T-helper 17 cell (primary cell): ENCODE data around the gene PPM1H. TPM values are rescaled to one million over a fixed set of nuclear protein-coding genes. Genes with fewer than 3 reads are reported as not detected.

Experiments
- ATAC-seq: fragments of 150-1000 bp; cut with Tn5 transposase; 2 replicates; pipeline ENCODE4 v1.10.0; 2021; ENCODE audit warnings: mild to moderate bottlenecking, moderate library complexity
- DNase-seq, 3 donors: peaks; one replicate each; pipeline versions ENCODE4 v3.0.0 to v3.0.0-alpha.2; 2020 to 2021
- H3K9me3 ChIP-seq: one replicate; pipeline ENCODE4 v1.7.0; 2013; ENCODE audit warnings: low read length, mild to moderate bottlenecking; ENCODE audit not compliant: control insufficient read depth, poor library complexity, severe bottlenecking
- H3K27ac Mint-ChIP-seq: one replicate; pipeline ENCODE4 v1.8.0; 2022; ENCODE audit warnings: mild to moderate bottlenecking, moderate library complexity, mixed read lengths
- H3K27me3 Mint-ChIP-seq: one replicate; pipeline ENCODE4 v1.8.0; 2022; ENCODE audit warnings: mixed read lengths
- H3K36me3 Mint-ChIP-seq: one replicate; pipeline ENCODE4 v1.8.0; 2022; ENCODE audit warnings: low read depth, mixed read lengths
- H3K4me1 Mint-ChIP-seq: one replicate; pipeline ENCODE4 v1.8.0; 2022; ENCODE audit warnings: mild to moderate bottlenecking, mixed read lengths
- H3K4me3 Mint-ChIP-seq: one replicate; pipeline ENCODE4 v1.8.0; 2022; ENCODE audit warnings: mild to moderate bottlenecking, moderate library complexity, mixed read lengths
- total RNA-seq, 4 donors: library from RNA in 2 of 4; stranded (reverse) in 2 of 4; gene quantifications; one replicate each; pipeline ENCODE4 v1.2.3 and lab custom pipeline; 2022 to 2026

The PPM1H gene
- total RNA-seq, 2 donors from 2014 or later: 0.31 TPM; not detected in 1

DNA sequence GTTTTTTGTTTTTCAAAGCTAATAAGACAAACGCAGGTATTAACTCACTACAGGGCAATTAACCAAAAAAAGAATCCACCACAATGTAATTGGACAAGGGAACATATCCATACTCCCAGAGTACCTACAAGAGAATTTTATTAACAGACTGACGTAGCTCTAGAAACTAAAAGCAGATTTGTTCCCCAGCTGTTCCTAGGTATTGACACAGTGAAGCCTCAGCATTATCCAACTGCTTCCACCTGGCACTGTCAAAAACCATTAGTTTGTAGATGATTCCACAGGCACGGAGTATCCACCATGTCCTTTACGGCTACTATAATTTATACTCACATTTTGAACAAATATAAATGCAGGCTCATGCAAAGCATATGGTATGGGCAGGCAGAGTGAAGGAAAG, 22.3 kb downstream of the PPM1H start:
- no peak for DNase-seq
- peaks cover 35% of the 10 kb centered on the region for H3K27me3 Mint-ChIP-seq
- peaks cover 3% of the 10 kb centered on the region for H3K36me3 Mint-ChIP-seq
- no peak overlapping the region for H3K27ac Mint-ChIP-seq
- H3K4me1 Mint-ChIP-seq: no peaks in the 10 kb centered on the region
- ATAC-seq: no peak
- no peaks in the 10 kb centered on the region for H3K9me3 ChIP-seq
- no peak overlapping the region for H3K4me3 Mint-ChIP-seq

DNA sequence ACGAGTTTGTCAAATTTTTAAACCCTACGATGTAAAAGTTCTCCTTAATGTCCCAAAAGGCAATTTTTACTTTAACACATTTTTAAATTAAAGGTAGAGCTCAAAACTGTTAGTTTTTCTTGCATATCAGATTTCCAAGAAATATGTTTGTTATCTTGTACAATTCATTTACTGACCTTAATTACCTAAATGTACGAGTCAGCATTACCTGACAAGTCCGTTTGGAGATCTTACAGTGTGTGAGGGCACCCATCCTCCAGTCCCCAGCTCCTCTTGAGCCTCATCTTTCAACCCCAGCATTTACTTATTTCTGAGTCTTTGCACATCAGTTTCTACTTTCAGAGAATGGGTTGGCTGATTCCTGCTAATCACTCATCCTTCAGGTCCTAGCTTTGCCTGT, 23.7 kb downstream of the PPM1H start:
- no peak for ATAC-seq
- H3K9me3 ChIP-seq: no peaks in the 10 kb centered on the region
- no peak overlapping the region for H3K4me3 Mint-ChIP-seq
- no peaks in the 10 kb centered on the region for H3K4me1 Mint-ChIP-seq
- peaks cover 3% of the 10 kb centered on the region for H3K36me3 Mint-ChIP-seq
- no peak overlapping the region for H3K27ac Mint-ChIP-seq
- DNase-seq: no peak
- peaks cover 47% of the 10 kb centered on the region for H3K27me3 Mint-ChIP-seq

DNA sequence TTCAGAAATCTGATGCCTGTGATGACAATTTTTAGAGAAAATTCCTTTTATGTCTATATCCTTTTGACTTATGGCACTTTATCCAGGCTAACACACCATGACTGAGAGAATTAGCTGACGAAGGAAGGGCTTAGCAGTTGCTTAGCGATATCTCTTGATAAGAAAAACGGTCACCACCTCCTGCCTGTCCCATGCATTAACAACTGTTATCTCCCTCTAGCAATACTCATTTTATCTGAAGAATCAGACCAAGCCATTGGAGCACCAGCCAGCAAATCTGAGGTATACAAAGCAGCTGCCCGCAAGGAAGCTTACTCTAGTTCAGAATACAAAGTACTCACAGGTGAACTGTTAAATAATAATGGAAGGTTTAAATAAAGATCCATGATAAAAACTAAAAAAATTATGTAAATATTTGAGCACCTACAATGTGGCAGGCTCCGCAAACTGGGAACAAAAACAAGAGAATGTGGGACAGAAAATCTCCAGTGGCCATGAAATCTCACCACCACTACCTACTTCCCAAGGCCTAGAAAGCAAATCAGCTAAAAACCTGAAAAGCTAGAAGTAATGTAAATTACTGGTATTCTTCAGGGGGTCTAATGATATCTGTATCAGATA, 24.3 kb downstream of the PPM1H start:
- no peak overlapping the region for H3K27ac Mint-ChIP-seq
- ATAC-seq (no peak), DNase-seq (no peak)
- H3K36me3 Mint-ChIP-seq: peaks cover 3% of the 10 kb centered on the region
- H3K27me3 Mint-ChIP-seq: peaks cover 49% of the 10 kb centered on the region
- H3K4me3 Mint-ChIP-seq: no peak overlapping the region
- no peaks in the 10 kb centered on the region for H3K4me1 Mint-ChIP-seq
- no peaks in the 10 kb centered on the region for H3K9me3 ChIP-seq

DNA sequence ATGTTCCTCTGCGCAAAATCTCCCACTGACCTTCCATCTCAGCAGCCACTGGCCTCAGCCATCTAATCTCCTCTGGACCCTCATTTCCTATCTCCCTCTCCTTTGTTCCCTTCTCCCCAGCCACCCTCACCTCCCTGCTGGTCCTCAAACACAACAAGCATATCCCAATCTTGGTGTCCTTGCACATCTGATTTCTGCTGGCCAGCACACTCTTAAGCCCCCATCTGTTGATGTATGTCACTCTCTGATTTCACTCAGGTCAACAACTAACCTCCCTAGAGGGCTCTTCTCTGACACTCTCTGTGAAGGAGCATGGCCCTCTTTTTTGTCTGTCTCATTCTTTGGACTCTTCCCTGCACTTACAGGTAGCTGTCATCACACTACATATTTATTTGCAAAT, 25.6 kb downstream of the PPM1H start:
- no peak for DNase-seq
- Mint-ChIP-seq H3K4me3 (no peak overlapping the region), H3K4me1 (no peaks in the 10 kb centered on the region), H3K27ac (no peak overlapping the region), H3K27me3 (peaks cover 49% of the 10 kb centered on the region), H3K36me3 (peaks cover 3% of the 10 kb centered on the region)
- no peak for ATAC-seq
- no peaks in the 10 kb centered on the region for H3K9me3 ChIP-seq

DNA sequence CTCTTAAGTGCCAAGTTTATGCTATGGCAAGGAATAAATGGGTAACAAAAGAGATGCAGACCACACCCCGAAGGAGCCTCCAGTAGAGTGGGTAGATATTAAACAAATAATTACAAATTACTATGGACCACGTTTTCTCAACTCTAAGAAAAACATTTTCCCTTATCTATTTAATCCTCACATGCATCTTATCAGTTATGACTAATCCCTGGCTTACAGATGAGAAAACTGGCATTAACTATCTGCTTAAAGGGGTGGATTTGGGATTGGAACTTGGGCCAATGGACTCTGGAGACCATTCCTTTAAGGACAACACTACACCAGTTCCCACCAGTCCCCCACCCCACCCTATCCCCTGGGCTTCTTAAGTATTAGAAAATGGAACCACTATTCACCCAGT, 26.3 kb downstream of the PPM1H start:
- ATAC-seq (no peak), DNase-seq (no peak)
- H3K36me3 Mint-ChIP-seq: peaks cover 3% of the 10 kb centered on the region
- no peak overlapping the region for H3K4me3 Mint-ChIP-seq
- H3K27ac Mint-ChIP-seq: no peak overlapping the region
- H3K27me3 Mint-ChIP-seq: peaks cover 49% of the 10 kb centered on the region
- H3K9me3 ChIP-seq: no peaks in the 10 kb centered on the region
- no peaks in the 10 kb centered on the region for H3K4me1 Mint-ChIP-seq

DNA sequence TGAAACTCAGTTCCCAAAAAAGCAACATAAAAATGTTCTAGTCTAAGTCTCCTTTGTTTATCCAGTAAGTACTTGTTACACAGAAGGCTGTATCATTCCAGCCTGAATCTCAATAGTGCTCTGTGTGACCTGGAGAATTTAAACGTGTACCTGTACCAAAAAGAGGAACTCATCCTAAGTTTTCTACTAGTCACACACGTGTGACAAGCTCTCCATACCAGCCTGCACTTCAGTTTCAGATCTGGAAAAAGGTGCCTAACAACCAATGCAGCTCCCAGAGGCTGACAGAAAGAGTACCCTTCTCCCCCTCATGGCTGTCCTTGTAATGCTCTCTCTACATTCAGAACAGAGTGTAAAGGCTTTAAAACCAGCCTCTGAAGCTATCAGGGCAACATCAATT, 27.4 kb downstream of the PPM1H start:
- ATAC-seq (no peak), DNase-seq (no peak)
- H3K4me3 Mint-ChIP-seq: no peak overlapping the region
- peaks cover 56% of the 10 kb centered on the region for H3K27me3 Mint-ChIP-seq
- H3K9me3 ChIP-seq: no peaks in the 10 kb centered on the region
- H3K27ac Mint-ChIP-seq: no peak overlapping the region
- H3K36me3 Mint-ChIP-seq: no peaks in the 10 kb centered on the region
- H3K4me1 Mint-ChIP-seq: no peaks in the 10 kb centered on the region

DNA sequence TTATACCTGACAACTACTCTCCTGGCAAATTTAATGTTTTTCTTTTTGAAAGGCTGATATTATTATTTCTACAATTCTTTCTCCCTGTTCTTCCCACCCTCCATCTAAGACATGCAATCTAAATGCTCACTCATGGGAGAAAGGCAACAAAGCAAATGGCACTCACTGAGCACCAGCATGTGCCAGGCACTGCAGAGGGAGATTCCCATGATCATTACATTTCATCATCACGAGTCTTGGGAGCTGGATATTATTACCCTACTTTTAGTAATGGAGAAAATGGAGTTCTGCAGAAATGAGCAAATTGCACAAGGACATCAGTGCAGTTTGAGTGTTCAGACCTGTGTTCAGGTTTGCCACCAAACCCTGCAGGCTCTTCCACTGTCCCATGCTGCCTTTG, 27.9 kb downstream of the PPM1H start:
- no peaks in the 10 kb centered on the region for H3K9me3 ChIP-seq
- Mint-ChIP-seq H3K27ac (no peak overlapping the region), H3K4me3 (no peak overlapping the region), H3K4me1 (no peaks in the 10 kb centered on the region), H3K27me3 (peaks cover 55% of the 10 kb centered on the region), H3K36me3 (no peaks in the 10 kb centered on the region)
- DNase-seq: no peak
- no peak for ATAC-seq

DNA sequence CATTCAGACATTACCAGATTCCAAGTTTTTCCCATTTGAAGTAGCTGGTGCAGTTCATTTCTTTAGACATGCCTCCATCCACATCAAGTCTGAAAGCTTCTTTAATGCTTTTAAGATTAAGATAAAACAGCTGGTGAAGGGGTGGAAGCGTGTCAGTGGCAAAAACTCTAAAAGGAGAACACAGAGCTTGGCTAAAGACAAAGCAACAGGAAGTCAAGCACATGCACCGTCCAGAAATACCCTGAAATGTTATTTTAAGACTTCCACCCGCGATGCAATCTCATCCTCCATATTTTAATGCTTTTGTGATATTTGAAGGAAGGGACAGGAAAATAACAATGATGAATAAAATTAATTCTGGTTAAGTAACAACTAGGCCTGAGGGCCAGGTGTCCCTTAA, 31.8 kb downstream of the PPM1H start:
- Mint-ChIP-seq H3K27me3 (peaks cover 34% of the 10 kb centered on the region), H3K4me1 (no peaks in the 10 kb centered on the region), H3K36me3 (no peaks in the 10 kb centered on the region), H3K27ac (no peak overlapping the region), H3K4me3 (no peak overlapping the region)
- ATAC-seq (no peak), DNase-seq (no peak)
- no peaks in the 10 kb centered on the region for H3K9me3 ChIP-seq

DNA sequence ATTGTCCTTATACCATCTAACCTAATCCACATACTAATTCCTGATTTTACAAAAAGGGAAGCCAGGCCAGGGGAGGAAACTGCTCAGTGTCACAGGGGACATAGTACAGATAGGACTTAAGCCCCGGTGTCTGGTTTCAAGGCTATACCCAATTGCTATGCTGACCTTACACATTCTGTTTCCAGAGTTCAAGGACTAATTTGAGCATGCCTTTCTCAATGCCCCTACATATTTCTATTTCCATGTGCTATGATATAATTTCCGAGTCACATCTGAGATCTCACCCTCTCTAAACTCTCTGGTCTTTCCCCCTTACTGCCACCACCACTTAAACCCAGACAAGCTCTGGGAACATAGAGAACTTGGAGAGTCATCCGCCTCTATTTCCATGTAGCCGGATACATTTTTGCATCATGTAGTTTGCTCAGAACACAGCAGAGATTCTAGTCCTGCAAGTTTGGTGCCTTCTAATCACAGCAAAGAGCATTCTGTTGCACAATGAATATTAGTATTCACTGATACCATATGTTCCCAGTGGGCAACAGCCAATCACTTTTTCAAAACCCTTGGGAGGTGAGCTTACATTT, 34.2 kb downstream of the PPM1H start:
- H3K27ac Mint-ChIP-seq: no peak overlapping the region
- H3K27me3 Mint-ChIP-seq: peaks cover 23% of the 10 kb centered on the region
- no peaks in the 10 kb centered on the region for H3K9me3 ChIP-seq
- H3K4me1 Mint-ChIP-seq: no peaks in the 10 kb centered on the region
- no peak overlapping the region for H3K4me3 Mint-ChIP-seq
- DNase-seq: no peak
- no peaks in the 10 kb centered on the region for H3K36me3 Mint-ChIP-seq
- ATAC-seq: no peak

DNA sequence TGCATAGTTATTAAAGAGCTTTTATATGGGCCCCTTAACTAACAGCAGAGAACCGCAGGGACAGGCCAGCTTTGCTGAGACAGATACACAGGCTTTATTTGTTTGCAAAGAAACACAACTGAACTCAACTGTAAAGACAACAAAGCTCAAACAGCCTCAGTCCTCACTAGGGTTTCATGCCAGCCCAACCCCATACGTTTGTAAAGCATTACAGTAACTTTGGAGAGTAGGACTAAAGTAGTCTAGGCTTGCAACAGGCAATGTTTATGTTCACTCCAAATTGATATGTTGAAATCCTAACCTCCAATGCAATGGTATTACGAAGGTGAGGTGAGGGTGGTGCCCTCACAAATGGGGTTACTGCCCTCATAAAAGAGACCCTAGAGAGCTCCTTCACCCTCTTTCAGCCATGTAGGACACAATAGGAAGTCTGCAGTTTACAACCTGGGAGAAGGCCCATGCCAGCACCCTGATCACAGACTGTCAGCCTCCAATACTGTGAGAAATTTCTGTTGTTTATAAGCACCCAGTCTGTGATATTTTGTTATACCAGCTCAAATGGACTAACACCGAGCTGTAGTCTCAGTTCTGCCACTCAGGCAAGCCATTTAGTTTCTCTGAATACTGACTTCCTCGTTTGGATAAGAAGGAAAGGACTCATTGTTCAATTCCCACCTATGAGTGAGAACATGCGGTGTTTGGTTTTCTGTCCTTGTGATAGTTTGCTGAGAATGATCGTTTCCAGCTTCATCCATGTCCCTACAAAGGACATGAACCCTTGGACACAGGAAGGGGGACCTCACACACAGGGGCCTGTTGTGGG, 35.2 kb downstream of the PPM1H start:
- Mint-ChIP-seq H3K27me3 (peaks cover 17% of the 10 kb centered on the region), H3K36me3 (no peaks in the 10 kb centered on the region), H3K4me1 (no peaks in the 10 kb centered on the region), H3K27ac (no peak overlapping the region), H3K4me3 (no peak overlapping the region)
- DNase-seq (no peak), ATAC-seq (no peak)
- no peaks in the 10 kb centered on the region for H3K9me3 ChIP-seq

DNA sequence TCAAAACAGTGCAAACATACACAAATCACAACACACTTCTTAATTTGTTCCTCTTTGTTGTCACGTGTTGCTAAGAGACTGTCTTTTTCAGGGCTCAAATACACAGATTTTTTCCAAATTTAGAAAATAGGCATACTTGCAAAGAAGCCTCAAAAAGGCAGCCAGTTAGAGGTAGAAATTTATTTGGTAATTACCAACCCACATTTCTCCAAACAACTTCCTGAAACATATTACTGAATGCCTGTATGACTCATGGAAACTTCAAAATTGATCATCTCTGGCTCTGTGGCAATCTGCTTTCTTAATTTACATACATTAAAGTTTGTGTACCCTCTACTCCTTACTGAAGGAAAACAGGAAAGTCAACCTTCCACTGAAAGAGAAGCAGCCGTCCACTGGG, 36.4 kb downstream of the PPM1H start:
- Mint-ChIP-seq H3K27ac (no peak overlapping the region), H3K36me3 (no peaks in the 10 kb centered on the region), H3K4me3 (no peak overlapping the region), H3K27me3 (peaks cover 22% of the 10 kb centered on the region), H3K4me1 (no peaks in the 10 kb centered on the region)
- ATAC-seq: no peak
- no peaks in the 10 kb centered on the region for H3K9me3 ChIP-seq
- DNase-seq: no peak

DNA sequence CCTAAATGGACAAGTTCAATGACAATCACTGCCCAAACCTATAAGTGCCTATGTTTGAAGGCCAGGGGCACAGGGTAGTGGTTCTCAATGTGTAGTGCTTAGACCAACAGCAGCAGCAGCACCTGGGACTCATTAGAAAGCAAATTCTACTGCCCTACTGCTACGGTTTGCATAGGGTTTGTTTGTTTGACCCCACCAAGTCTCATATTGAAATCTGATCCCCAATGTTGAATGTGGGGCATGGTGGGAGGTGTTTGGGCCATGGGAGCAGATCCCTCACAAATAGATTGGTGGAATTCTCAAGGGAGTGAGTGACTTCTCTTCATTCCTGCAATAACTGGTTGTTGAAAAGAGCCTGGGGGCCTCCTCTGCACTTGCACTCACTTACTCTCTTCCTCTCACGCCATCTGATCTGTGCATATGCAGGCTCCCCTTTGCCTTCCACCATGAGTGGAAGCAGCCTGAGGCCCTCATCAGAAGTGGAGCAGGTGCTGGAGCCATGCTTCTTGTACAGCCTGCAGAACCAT, 39.5 kb downstream of the PPM1H start:
- ATAC-seq (no peak), DNase-seq (no peak)
- Mint-ChIP-seq H3K4me1 (no peaks in the 10 kb centered on the region), H3K4me3 (no peak overlapping the region), H3K27ac (no peak overlapping the region), H3K27me3 (peaks cover 14% of the 10 kb centered on the region), H3K36me3 (no peaks in the 10 kb centered on the region)
- no peaks in the 10 kb centered on the region for H3K9me3 ChIP-seq

DNA sequence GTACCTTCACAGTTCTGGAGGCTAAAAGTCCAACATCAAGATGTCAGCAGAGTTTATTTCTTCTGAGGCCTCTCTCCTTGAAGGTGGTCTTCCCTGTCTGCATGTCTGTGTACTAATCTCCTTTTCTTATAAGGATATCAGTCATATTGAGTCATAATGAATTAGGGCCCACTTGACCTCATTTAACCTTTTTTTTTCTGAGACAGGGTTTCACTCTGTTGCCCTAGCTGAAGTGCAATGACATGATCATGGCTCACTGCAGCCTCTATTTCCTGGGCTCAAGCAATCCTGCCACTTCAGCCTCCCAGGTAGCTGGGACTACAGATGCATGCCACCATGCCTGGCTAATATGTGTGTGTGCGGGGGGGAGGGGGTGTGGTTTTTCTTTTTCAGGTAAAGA, 41.7 kb downstream of the PPM1H start:
- no peak overlapping the region for H3K27ac Mint-ChIP-seq

More for the DNA sequence above, 41.7 kb downstream of the PPM1H start:
- Mint-ChIP-seq H3K36me3 (no peaks in the 10 kb centered on the region), H3K4me3 (no peak overlapping the region), H3K27me3 (peaks cover 14% of the 10 kb centered on the region), H3K4me1 (no peaks in the 10 kb centered on the region)
- no peaks in the 10 kb centered on the region for H3K9me3 ChIP-seq
- ATAC-seq (no peak), DNase-seq (no peak)
